Fibroblast of lung (primary cell): ENCODE results near the gene EGF. TPM values are rescaled to one million over a fixed set of nuclear protein-coding genes. Genes with fewer than 3 reads are reported as not detected.

Experiments used
- DNase-seq, 2 donors: peaks; one replicate each; pipeline versions ENCODE4 v3.0.0 to v3.0.0-alpha.2; 2010; ENCODE audit warnings: low read depth in 2 of 2
- H2AFZ ChIP-seq: 2 replicates; pipeline ENCODE4 v1.5.1; 2012; ENCODE audit warnings: low read length, control low read depth, inconsistent platforms
- H3K27ac ChIP-seq: 2 replicates; pipeline ENCODE4 v1.5.1; 2011; ENCODE audit warnings: low read length, control low read depth; ENCODE audit not compliant: insufficient read depth
- H3K27me3 ChIP-seq: 2 replicates; pipeline ENCODE4 v1.5.1; 2011; ENCODE audit warnings: mild to moderate bottlenecking, low read length; ENCODE audit not compliant: control insufficient read depth, insufficient read depth
- H3K36me3 ChIP-seq: 2 replicates; pipeline ENCODE4 v1.5.1; 2011; ENCODE audit warnings: low read length; ENCODE audit not compliant: control insufficient read depth, insufficient read depth
- H3K4me1 ChIP-seq: 2 replicates; pipeline ENCODE4 v1.5.1; 2011; ENCODE audit warnings: low read length; ENCODE audit not compliant: control insufficient read depth, insufficient read depth; ENCODE audit errors: extremely low read depth
- H3K4me2 ChIP-seq: 2 replicates; pipeline ENCODE4 v1.5.1; 2011; ENCODE audit warnings: low read length, control low read depth; ENCODE audit not compliant: insufficient read depth; ENCODE audit errors: extremely low read depth
- H3K4me3 ChIP-seq, 4 experiments: fragments of 200-600 bp in 1 of 4; sonication (generic) in 1 of 4; replicated peaks in 1 of 4; 2 replicates each; pipeline ENCODE4 v1.5.1; 2011 to 2016; ENCODE audit warnings: low read length in 4 of 4, low read depth in 3 of 4, mild to moderate bottlenecking in 3 of 4, control low read depth in 2 of 4, inconsistent platforms in 1 of 4, mixed read lengths in 1 of 4; ENCODE audit not compliant: insufficient read depth in 1 of 4; ENCODE audit errors: control extremely low read depth in 1 of 4
- H3K79me2 ChIP-seq: 2 replicates; pipeline ENCODE4 v1.5.1; 2012; ENCODE audit warnings: mild to moderate bottlenecking, low read length, inconsistent platforms; ENCODE audit not compliant: control insufficient read depth, insufficient read depth
- H3K9ac ChIP-seq: 2 replicates; pipeline ENCODE4 v1.5.1; 2011; ENCODE audit warnings: mild to moderate bottlenecking, low read length, control low read depth; ENCODE audit not compliant: insufficient read depth
- H3K9me3 ChIP-seq: 2 replicates; pipeline ENCODE4 v1.5.1; 2012; ENCODE audit warnings: low read depth, low read length; ENCODE audit not compliant: control insufficient read depth, insufficient read depth
- H4K20me1 ChIP-seq: 2 replicates; pipeline ENCODE4 v1.5.1; 2011; ENCODE audit warnings: low read length; ENCODE audit not compliant: control insufficient read depth, insufficient read depth; ENCODE audit errors: extremely low read depth
- EZH2 ChIP-seq: IDR thresholded peaks from 2 replicates; pipeline ENCODE4 v1.5.1; 2012; ENCODE audit warnings: low read length, control low read depth, mild to moderate bottlenecking; ENCODE audit errors: missing control alignments
- polyA plus RNA-seq, 2 donors: library from polyadenylated mRNA; depleted of rRNA in 1 of 2; stranded (reverse) in 1 of 2; unstranded in 1 of 2; fragments of >200 nt; gene quantifications; 2 replicates each; pipeline ENCODE4 v1.2.1, GENCODE V29; 2011 to 2012; ENCODE audit warnings: missing spikeins in 1 of 2
- total RNA-seq: library from RNA; depleted of rRNA; stranded (reverse); fragments of >200 nt; gene quantifications from 2 replicates; pipeline ENCODE4 v1.2.1, GENCODE V29; 2014
- TF ChIP-seq, protein P1 (sequence below), 2 donors: IDR thresholded peaks in 1 of 2; conservative IDR thresholded peaks in 1 of 2; 1 replicate in 1 of 2; 2 replicates in 1 of 2; pipeline ENCODE4 v1.5.1; 2011 to 2012; ENCODE audit warnings: low read length in 2 of 2, control low read depth in 1 of 2, inconsistent platforms in 1 of 2, low read depth in 1 of 2, mild to moderate bottlenecking in 1 of 2

Gene EGF
- total and polyA plus RNA-seq, 2 donors (not counting 1 experiment from before 2014, with no cell fraction given): 0.59 to 0.83 TPM

DNA sequence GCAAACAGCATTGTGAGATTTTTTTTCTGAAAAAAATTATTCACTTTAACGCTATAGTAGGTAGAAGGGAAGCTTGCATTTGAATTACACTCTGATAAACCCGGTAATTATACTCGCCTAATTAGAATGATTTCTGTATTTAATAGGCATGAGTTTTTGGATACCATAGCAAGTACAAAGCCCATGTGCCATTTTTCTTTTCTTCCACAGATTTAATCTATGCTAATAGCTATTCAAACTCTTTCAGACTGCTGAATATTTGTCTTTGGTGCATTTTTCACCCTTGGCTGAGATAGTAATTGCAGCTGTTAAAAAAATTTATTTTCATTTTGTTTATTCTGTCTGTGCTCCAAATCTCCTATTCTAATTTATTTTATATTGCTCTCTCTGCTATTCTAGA lies 113.0 kb downstream of the EGF start:
- no peaks in the 10 kb centered on the region for H3K4me1 ChIP-seq
- H3K4me3 ChIP-seq: no peak overlapping the region
- no peak overlapping the region for H2AFZ ChIP-seq
- no peak for TF ChIP-seq EZH2
- TF ChIP-seq, protein P1, sequence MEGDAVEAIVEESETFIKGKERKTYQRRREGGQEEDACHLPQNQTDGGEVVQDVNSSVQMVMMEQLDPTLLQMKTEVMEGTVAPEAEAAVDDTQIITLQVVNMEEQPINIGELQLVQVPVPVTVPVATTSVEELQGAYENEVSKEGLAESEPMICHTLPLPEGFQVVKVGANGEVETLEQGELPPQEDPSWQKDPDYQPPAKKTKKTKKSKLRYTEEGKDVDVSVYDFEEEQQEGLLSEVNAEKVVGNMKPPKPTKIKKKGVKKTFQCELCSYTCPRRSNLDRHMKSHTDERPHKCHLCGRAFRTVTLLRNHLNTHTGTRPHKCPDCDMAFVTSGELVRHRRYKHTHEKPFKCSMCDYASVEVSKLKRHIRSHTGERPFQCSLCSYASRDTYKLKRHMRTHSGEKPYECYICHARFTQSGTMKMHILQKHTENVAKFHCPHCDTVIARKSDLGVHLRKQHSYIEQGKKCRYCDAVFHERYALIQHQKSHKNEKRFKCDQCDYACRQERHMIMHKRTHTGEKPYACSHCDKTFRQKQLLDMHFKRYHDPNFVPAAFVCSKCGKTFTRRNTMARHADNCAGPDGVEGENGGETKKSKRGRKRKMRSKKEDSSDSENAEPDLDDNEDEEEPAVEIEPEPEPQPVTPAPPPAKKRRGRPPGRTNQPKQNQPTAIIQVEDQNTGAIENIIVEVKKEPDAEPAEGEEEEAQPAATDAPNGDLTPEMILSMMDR (conservative IDR thresholded peaks at IDR 0.05 in 1 of 2, IDR thresholded peaks at IDR 0.05 in 1 of 2; ENCODE audit: low read depth in 1 of 2, low read length in 2 of 2): no peak
- no peak for DNase-seq
- H3K9me3 ChIP-seq: no peaks in the 10 kb centered on the region
- no peaks in the 10 kb centered on the region for H3K36me3 ChIP-seq
- no peaks in the 10 kb centered on the region for H4K20me1 ChIP-seq
- H3K27me3 ChIP-seq: no peaks in the 10 kb centered on the region
- H3K4me2 ChIP-seq: no peak overlapping the region
- no peaks in the 10 kb centered on the region for H3K79me2 ChIP-seq
- no peak overlapping the region for H3K27ac ChIP-seq
- no peak overlapping the region for H3K9ac ChIP-seq

DNA sequence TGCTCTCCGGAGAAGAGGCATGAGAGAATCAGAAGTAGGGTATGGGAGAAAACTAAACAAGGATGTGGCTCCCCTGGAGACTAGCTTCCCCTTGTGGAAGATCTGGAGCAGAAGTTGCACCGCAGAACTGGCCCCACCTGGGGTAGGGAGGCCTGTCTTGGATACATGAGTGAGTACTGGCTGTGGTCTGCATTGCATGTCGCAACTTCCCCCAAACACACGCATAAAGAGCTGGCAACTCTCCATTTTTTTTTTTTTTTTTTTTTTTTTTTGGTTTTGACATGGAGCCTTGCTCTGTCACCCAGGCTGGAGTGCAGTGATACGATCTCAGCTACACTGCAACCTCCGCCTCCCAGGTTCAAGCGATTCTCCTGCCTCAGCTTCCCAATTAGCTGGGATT lies 119.9 kb downstream of the EGF start:
- H3K36me3 ChIP-seq: no peaks in the 10 kb centered on the region
- no peak overlapping the region for H3K4me3 ChIP-seq
- H3K4me2 ChIP-seq: no peak overlapping the region
- H3K27ac ChIP-seq: no peak overlapping the region
- H3K27me3 ChIP-seq: no peaks in the 10 kb centered on the region
- no peaks in the 10 kb centered on the region for H3K4me1 ChIP-seq
- H3K79me2 ChIP-seq: no peaks in the 10 kb centered on the region
- no peak overlapping the region for H2AFZ ChIP-seq
- no peak for TF ChIP-seq EZH2
- TF ChIP-seq, protein P1 (conservative IDR thresholded peaks at IDR 0.05 in 1 of 2, IDR thresholded peaks at IDR 0.05 in 1 of 2; ENCODE audit: low read depth in 1 of 2, low read length in 2 of 2): no peak
- no peak for DNase-seq
- no peak overlapping the region for H3K9ac ChIP-seq
- no peaks in the 10 kb centered on the region for H4K20me1 ChIP-seq
- no peaks in the 10 kb centered on the region for H3K9me3 ChIP-seq

DNA sequence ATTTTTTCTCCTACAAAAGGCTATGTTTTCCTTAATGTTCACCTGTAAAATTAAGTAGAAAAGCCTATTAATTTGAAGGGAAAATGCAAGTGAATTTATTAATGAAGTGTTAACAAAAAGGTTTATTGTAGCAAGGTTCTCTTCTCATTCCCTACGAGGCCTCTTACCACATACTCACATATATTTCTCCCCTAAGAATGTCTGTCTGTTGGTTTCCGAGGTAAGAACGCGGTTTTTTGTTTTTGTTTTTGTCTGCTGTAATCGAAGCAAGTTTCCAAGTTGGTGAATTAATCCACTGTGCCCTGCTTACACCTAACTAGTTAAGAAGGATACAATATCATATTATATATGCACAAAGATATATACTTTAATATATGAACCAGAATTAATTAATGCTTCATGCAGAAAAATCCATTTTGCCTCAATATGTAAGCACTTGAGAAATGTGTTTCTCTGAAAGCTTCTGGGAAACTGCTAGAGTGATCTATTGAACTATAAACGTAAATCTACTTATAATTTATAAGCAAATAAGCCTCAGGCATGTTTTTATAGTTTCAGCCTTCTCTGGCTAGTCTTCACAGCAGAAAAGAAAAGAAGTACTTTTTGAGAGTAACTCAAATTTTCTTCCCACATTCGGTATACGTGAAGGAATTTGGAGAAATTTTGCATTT lies 120.8 kb downstream of the EGF start:
- Histone ChIP-seq H3K4me2 (no peak overlapping the region), H3K9ac (no peak overlapping the region), H3K4me3 (no peak overlapping the region), H3K27me3 (no peaks in the 10 kb centered on the region), H3K79me2 (no peaks in the 10 kb centered on the region), H2AFZ (no peak overlapping the region), H3K9me3 (no peaks in the 10 kb centered on the region), H3K27ac (no peak overlapping the region), H4K20me1 (no peaks in the 10 kb centered on the region), H3K4me1 (no peaks in the 10 kb centered on the region), H3K36me3 (no peaks in the 10 kb centered on the region)
- TF ChIP-seq, protein P1 (conservative IDR thresholded peaks at IDR 0.05 in 1 of 2, IDR thresholded peaks at IDR 0.05 in 1 of 2; ENCODE audit: low read depth in 1 of 2, low read length in 2 of 2): no peak
- TF ChIP-seq EZH2: no peak
- DNase-seq: no peak
